Ovary (tissue), 3 donors: Measurements from ENCODE around the gene LIMS1.

Experiments used
- EP300 ChIP-seq: sonication (generic); formaldehyde crosslinking; IDR thresholded peaks from one replicate; pipeline ENCODE4 v1.6.1; 2017; ENCODE audit warnings: antibody characterized with exemption
- POLR2A ChIP-seq: fragments of 450-650 bp; IDR thresholded peaks from one replicate; pipeline ENCODE4 v1.6.1; 2017; ENCODE audit warnings: antibody characterized with exemption, mild to moderate bottlenecking, moderate library complexity
- TF ChIP-seq, protein P1 (sequence below), 3 donors: fragments of 450-650 bp in 2 of 3; fragments of 200-600 bp in 1 of 3; IDR thresholded peaks; one replicate each; pipeline versions ENCODE4 v1.5.1 to v1.8.0; 2016 to 2022; ENCODE audit warnings: antibody characterized with exemption in 3 of 3, mild to moderate bottlenecking in 1 of 3
- donor health status: DM: no; HTN: no; CAD: no.

GRCh38 chr2:108637304-108637669 lies 103.0 kb downstream of the LIMS1 start:
- TF ChIP-seq, protein P1, sequence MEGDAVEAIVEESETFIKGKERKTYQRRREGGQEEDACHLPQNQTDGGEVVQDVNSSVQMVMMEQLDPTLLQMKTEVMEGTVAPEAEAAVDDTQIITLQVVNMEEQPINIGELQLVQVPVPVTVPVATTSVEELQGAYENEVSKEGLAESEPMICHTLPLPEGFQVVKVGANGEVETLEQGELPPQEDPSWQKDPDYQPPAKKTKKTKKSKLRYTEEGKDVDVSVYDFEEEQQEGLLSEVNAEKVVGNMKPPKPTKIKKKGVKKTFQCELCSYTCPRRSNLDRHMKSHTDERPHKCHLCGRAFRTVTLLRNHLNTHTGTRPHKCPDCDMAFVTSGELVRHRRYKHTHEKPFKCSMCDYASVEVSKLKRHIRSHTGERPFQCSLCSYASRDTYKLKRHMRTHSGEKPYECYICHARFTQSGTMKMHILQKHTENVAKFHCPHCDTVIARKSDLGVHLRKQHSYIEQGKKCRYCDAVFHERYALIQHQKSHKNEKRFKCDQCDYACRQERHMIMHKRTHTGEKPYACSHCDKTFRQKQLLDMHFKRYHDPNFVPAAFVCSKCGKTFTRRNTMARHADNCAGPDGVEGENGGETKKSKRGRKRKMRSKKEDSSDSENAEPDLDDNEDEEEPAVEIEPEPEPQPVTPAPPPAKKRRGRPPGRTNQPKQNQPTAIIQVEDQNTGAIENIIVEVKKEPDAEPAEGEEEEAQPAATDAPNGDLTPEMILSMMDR (IDR thresholded peaks at IDR 0.05) = no peak
- no peak for TF ChIP-seq POLR2A
- TF ChIP-seq EP300 = no peak
